AG04449 (cell line): ENCODE measurements around the gene ZIC4.

Experiments
- CTCF ChIA-PET: fragments of 350-600 bp; formaldehyde crosslinking; extraction: SDS; loops from one replicate; lab custom pipeline; 2021; ENCODE audit warnings: antibody characterized with exemption; lab: Yijun Ruan, JAX
- POLR2A ChIA-PET: fragments of 400-600, 350-600 bp; formaldehyde crosslinking; extraction: SDS; loops from one replicate; lab custom pipeline; 2020; ENCODE audit warnings: antibody characterized with exemption, inconsistent platforms; lab: Yijun Ruan, JAX
- DNase-seq: peaks from one replicate; pipeline ENCODE4 v3.0.0-alpha.2; 2010; ENCODE audit warnings: low read depth, low spot score
- H3K4me3 ChIP-seq: 2 replicates; pipeline ENCODE4 v1.5.1; 2011; ENCODE audit warnings: low read depth, mild to moderate bottlenecking, control low read depth, low read length
- TF ChIP-seq, protein P1 (sequence below): IDR thresholded peaks from one replicate; pipeline ENCODE4 v1.5.1; 2011; ENCODE audit warnings: mild to moderate bottlenecking, moderate library complexity, low read length, control low read depth, inconsistent platforms; ENCODE audit not compliant: insufficient read depth; ENCODE audit errors: missing control alignments

The ZIC4 gene

DNA sequence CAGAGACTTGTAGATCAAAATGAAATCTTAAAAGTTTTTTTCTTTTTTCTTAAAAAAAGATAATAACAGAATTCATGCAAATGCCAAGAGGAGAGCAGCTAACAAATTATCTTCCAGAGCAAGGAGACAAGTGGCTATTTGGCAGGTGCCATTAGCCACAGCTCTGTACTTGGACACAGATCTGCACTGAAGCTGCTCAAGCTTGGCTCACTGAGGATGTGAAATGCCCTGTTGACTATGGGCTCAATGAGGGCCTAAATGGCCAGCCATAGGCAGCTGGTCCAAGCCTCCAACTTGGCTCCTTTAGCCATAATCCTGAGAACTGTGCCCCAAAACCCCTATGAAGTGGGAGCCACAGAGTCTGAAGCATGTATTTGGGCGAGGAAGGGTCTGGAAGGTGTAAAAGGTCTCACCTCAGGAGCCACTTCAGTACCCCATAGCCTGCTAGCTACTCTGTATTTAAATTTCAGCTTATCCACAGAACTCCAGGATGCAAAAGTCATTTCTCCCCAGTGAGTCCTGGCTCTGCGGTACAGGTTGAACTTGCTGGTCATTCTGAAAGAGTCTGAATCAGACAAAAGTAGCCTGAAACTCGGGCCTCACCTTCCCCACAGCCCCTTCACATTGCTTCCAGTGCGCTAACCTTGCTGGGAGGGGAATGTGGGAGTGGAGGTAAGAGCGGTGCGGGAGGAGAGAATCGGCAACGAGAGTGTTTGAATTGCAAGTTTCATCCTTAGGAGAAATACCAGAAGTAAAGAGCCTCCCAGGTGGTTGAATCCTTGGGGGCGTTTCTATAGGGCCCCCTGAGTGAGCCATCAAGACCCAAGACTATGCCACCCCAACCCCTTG, 48.0 kb downstream of the ZIC4 start:
- H3K4me3 ChIP-seq: no peak overlapping the region
- TF ChIP-seq, protein P1, sequence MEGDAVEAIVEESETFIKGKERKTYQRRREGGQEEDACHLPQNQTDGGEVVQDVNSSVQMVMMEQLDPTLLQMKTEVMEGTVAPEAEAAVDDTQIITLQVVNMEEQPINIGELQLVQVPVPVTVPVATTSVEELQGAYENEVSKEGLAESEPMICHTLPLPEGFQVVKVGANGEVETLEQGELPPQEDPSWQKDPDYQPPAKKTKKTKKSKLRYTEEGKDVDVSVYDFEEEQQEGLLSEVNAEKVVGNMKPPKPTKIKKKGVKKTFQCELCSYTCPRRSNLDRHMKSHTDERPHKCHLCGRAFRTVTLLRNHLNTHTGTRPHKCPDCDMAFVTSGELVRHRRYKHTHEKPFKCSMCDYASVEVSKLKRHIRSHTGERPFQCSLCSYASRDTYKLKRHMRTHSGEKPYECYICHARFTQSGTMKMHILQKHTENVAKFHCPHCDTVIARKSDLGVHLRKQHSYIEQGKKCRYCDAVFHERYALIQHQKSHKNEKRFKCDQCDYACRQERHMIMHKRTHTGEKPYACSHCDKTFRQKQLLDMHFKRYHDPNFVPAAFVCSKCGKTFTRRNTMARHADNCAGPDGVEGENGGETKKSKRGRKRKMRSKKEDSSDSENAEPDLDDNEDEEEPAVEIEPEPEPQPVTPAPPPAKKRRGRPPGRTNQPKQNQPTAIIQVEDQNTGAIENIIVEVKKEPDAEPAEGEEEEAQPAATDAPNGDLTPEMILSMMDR: no peak
- CTCF ChIA-PET: interaction anchor here (1.3 kb wide), 1 partner anchor 10 kb away, joined by 3 read pairs; no protein-coding TSS in a partner anchor
- POLR2A ChIA-PET: no interaction called here
- DNase-seq: no peak

DNA sequence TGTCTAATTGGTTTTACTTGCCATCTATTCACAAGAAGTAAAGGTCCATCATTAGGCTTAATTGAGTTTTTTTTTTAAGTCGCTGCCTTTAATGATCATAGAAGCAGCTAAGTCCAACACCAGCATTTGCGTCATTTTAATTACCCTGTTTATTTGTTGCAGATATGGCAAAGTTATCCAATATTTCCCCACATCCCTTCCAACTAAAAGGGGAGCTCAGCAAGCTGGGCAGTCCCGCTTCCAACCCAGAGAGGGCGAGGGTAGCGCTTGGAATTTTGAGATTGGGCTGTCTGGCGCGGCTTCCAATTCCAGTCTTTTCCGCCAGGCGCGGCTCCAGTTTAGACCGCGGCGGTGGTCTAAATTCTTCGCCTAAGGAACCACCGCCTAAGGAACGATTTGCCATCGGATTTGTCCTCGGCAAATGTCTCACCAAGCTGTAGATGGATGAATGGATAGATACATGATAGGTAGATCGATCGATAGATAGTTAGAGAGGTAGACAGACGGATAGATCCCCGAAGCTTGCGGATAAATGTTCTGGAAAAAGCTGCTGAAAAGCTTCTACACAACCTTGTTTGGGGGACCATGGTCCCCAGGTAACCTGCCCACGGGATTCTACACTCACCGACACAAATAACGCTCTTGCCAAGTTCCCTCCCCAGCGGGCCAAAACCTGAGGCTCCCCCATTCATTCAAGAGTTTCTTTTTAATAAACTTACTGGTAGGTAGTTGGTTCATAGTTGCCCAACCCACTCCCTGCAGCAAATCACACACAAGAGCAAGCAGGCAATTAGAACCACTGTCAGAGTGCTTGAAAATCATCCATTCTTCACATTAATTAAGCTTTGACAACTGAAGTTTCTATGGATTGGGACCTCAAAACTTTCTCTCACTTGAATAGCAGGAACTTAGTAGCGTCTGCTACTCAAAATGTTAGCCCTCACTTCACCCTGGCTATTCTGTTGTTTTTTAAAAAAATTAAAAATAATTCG, 49.1 kb downstream of the ZIC4 start:
- DNase-seq: no peak
- TF ChIP-seq, protein P1: peak; percentile 8
- CTCF ChIA-PET: interaction anchor here (0.8 to 1.3 kb wide), 2 partner anchors 11 to 238 kb away, joined by 3 read pairs; no protein-coding TSS in a partner anchor
- POLR2A ChIA-PET: no interaction called here
- no peak overlapping the region for H3K4me3 ChIP-seq

DNA sequence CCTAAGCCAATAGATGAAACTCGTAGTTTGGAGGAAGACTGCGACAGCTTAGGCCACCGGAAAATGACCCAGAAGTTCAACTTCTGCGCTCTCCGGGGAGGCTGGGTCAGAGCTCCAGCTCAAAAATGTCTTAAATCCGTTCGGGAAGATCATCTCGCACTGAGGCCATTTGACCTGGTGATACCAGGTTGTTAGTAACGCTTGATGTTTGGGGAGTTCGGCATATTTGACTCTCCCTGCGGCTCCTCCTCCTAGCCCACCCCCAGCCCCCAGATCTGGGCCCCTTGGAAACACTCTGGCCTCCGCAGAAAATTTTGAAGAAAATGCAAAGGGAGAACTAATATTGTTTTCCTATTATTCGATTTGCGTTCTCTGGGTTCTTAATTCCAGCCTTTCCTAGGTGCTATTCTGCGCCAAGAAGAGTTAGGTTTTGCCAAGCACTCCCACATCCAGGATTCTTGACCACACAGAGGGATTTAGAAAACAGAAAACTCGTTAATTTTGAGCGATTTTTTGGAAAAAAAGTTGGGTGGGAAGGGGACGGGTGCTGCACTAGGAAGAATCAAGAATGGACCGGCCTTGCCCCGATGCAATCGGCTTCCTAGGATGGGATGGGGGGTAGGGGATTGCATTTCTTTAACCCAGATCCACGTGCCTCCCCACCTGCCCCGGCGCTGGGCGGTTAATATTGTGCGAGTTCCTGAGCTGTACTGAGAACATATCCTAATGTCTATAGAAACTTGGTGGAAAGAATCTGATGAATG, 50.0 kb downstream of the ZIC4 start:
- TF ChIP-seq, protein P1: no peak
- no peak overlapping the region for H3K4me3 ChIP-seq
- ChIA-PET POLR2A (no interaction called here), CTCF (interaction anchor here (0.8 to 1.3 kb wide), 2 partner anchors 12 to 237 kb away, joined by 3 read pairs; no protein-coding TSS in a partner anchor)
- DNase-seq: no peak

DNA sequence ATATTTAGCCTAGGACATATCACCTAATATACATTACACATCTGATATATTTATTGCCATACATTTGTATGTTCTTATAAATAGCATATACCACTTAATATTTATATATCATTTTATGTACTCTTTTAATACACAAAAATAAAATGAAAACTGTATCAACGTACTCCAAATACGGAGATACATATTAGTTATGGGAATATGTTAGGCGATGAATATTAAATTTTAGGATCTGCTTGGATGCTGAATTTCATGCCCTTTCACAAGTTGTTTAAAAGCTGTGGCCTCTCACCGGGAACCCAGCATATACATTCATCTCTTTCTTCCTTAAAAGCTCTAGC, 50.6 kb downstream of the ZIC4 start:
- ChIA-PET CTCF (interaction anchor here (1.4 kb wide), 1 partner anchor 768 kb away, joined by 4 read pairs; no protein-coding TSS in a partner anchor), POLR2A (no interaction called here)
- H3K4me3 ChIP-seq: no peak overlapping the region
- TF ChIP-seq, protein P1: no peak
- no peak for DNase-seq

- POLR2A ChIA-PET: no interaction called here
- no peak for DNase-seq
- TF ChIP-seq, protein P1: no peak
- CTCF ChIA-PET: interaction anchor here (1.4 kb wide), 1 partner anchor 767 kb away, joined by 4 read pairs; no protein-coding TSS in a partner anchor
- H3K4me3 ChIP-seq: no peak overlapping the region
Measured at GRCh38 chr3:147355084-147355752, 51.1 kb downstream of the ZIC4 start.
